GM12878 (cell line): Measurements from ENCODE around the gene MLST8.

Experiments used
- BCL11A ChIP-seq: IDR thresholded peaks from 2 replicates; pipeline ENCODE4 v1.6.1; 2011; ENCODE audit warnings: low read depth, low read length
- CTCF ChIP-seq, 3 experiments: IDR thresholded peaks in 2 of 3; conservative IDR thresholded peaks in 1 of 3; 2 replicates each; pipeline ENCODE4 v1.5.1; 2011; ENCODE audit warnings: low read depth in 3 of 3, low read length in 3 of 3, mild to moderate bottlenecking in 3 of 3, control low read depth in 2 of 3, moderate library complexity in 2 of 3, inconsistent platforms in 1 of 3, mixed read lengths in 1 of 3; ENCODE audit not compliant: control insufficient read depth in 2 of 3, insufficient read depth in 1 of 3; ENCODE audit errors: extremely low read depth in 1 of 3
- EZH2 ChIP-seq: IDR thresholded peaks from 2 replicates; pipeline ENCODE4 v1.6.1; 2012; ENCODE audit warnings: low read depth, mild to moderate bottlenecking, control low read depth, inconsistent platforms, low read length, borderline replicate concordance; ENCODE audit not compliant: control insufficient read depth
- RAD21 ChIP-seq: IDR thresholded peaks from 2 replicates; pipeline ENCODE4 v1.6.1; 2011; ENCODE audit warnings: mild to moderate bottlenecking, low read depth, low read length, moderate library complexity; ENCODE audit not compliant: insufficient read depth
- SMARCA5 ChIP-seq: fragments of 450-650 bp; IDR thresholded peaks from 2 replicates; pipeline ENCODE4 v1.6.1; 2017; ENCODE audit warnings: mild to moderate bottlenecking
- SRF ChIP-seq, 2 experiments: IDR thresholded peaks; 2 replicates each; pipeline ENCODE4 v1.6.1; 2011; ENCODE audit warnings: low read depth in 2 of 2, low read length in 2 of 2, mild to moderate bottlenecking in 1 of 2, moderate library complexity in 1 of 2
- TAF1 ChIP-seq: IDR thresholded peaks from 2 replicates; pipeline ENCODE4 v1.6.1; 2011; ENCODE audit warnings: mild to moderate bottlenecking, low read depth, low read length, borderline replicate concordance

GRCh38 chr16:2165861-2166260 lies 39.4 kb upstream of the MLST8 start:
- TF ChIP-seq SMARCA5 = no peak
- TF ChIP-seq TAF1 = no peak
- no peak for TF ChIP-seq BCL11A
- no peak for TF ChIP-seq CTCF (IDR thresholded peaks at IDR 0.05 in 2 of 3, conservative IDR thresholded peaks at IDR 0.05 in 1 of 3; ENCODE audit: control insufficient read depth in 2 of 3, extremely low read depth in 1 of 3, insufficient read depth in 1 of 3, low read depth in 3 of 3, low read length in 3 of 3)
- no peak for TF ChIP-seq RAD21
- no peak for TF ChIP-seq SRF (IDR thresholded peaks at IDR 0.05; ENCODE audit: low read depth in 2 of 2, low read length in 2 of 2)
- TF ChIP-seq EZH2 = no peak
